GM12875 (cell line): ENCODE measurements around the gene TBC1D8B.
"Not testable (repeated sequence)": the region's sequence is repeated elsewhere in the genome, so short reads cannot be mapped to it uniquely, and the experiment has no call there.

Source experiments
- H3K4me3 ChIP-seq: one replicate; pipeline ENCODE4 v1.5.1; 2011; ENCODE audit warnings: low read depth, low read length, control low read depth
- CTCF ChIP-seq: IDR thresholded peaks from 2 replicates; pipeline ENCODE4 v1.5.1; 2011; ENCODE audit warnings: low read depth, mild to moderate bottlenecking, control low read depth, inconsistent platforms, low read length, moderate library complexity, borderline replicate concordance; ENCODE audit not compliant: insufficient read depth

TBC1D8B gene

GRCh38 chrX:106802063-106802387 lies 448 bp upstream of the TBC1D8B start:
- H3K4me3 ChIP-seq = peak overlapping the region; percentile 56

GRCh38 chrX:106811131-106811910 lies 8.8 kb downstream of the TBC1D8B start:
- TF ChIP-seq CTCF = no peak
- no peak overlapping the region for H3K4me3 ChIP-seq

More at GRCh38 chrX:106802063-106802387, 448 bp upstream of the TBC1D8B start:
- no peak for TF ChIP-seq CTCF

- H3K4me3 ChIP-seq = not testable (repeated sequence)
These were observed 10.5 kb downstream of the TBC1D8B start for GRCh38 chrX:106812930-106813329.

GRCh38 chrX:106814093-106814492 lies 11.6 kb downstream of the TBC1D8B start:
- not testable (repeated sequence) for H3K4me3 ChIP-seq

- TF ChIP-seq CTCF = peak; percentile 82
- no peak overlapping the region for H3K4me3 ChIP-seq
These were observed 60.7 kb downstream of the TBC1D8B start for GRCh38 chrX:106862972-106863688.

- H3K4me3 ChIP-seq = no peak overlapping the region
- TF ChIP-seq CTCF = no peak
These were observed 61.2 kb downstream of the TBC1D8B start for GRCh38 chrX:106863697-106864096.

- H3K4me3 ChIP-seq = not testable (repeated sequence)
These were observed 70.3 kb downstream of the TBC1D8B start for GRCh38 chrX:106872796-106873195.

GRCh38 chrX:106874075-106874474 lies 71.6 kb downstream of the TBC1D8B start:
- H3K4me3 ChIP-seq = no peak overlapping the region
- TF ChIP-seq CTCF = 0 out of 2 replicates have a peak, but pooled peaks have one; percentile 13
